ENCODE measurements around the gene TRIOBP.

Gene TRIOBP

DNA sequence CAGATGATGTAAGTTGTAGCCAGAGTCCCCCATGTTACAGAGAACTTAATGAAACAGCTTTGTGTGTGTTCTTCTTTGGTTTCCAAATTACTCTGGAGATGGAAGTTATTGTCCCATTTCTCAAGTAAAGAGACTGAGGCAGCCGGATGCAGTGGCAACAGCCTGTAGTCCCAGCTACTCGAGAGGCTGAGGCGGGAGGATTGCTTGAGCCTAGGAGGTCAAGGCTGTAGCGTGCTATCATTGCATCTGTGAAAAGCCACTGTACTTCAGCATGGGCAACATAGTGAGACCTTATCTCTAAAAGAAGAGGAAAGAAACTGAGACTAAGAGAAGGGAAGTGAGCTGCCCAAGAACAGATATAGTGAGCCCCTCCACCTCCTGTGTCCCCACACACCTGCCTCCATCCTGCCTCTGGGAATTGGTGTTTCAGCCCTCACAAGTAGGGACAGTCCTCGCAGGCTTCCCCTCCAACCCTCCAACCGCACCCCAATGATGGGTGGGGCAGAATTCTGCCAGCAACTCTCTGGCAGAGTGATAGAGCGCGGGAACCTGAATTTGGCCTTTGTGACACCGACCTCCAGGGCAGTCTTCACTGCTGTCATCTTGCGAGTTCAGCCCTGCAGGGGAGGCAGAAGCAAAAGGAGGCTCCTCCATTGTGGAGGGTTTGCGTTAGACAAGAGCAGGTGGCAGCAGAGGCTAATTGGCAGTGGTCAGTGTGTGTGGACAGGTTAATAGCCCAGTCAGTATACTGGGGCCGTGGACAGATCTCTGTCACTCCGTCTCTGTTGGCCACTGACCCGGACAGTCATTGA is 36.7 kb upstream of the TRIOBP start:
- Histone ChIP-seq H3K27ac (ENCODE audit: low read length) (no peak overlapping the region), H3K9ac (ENCODE audit: low read depth, low read length) (peak overlapping the region; percentile 83; the same call in 1 of the 2 replicates), H3K4me1 (ENCODE audit: insufficient read depth, low read length) (0 out of 2 replicates have a peak, but pooled peaks cover 4% of the 10 kb centered on the region), H3K4me3 (ENCODE audit: low read length) (peak overlapping the region; percentile 69), H3K36me3 (ENCODE audit: insufficient read depth, low read depth, low read length) (peaks cover 4% of the 10 kb centered on the region; the same call in 1 of the 2 replicates), H3K27me3 (ENCODE audit: insufficient read depth, low read length) (no peaks in the 10 kb centered on the region), H3K9me3 (ENCODE audit: insufficient read depth, low read depth, low read length) (no peaks in the 10 kb centered on the region)

- Histone ChIP-seq H3K4me3 (ENCODE audit: low read length) (no peak overlapping the region), H3K36me3 (ENCODE audit: insufficient read depth, low read depth, low read length) (peaks cover 9% of the 10 kb centered on the region; the same call in 1 of the 2 replicates), H3K9ac (ENCODE audit: low read depth, low read length) (no peak overlapping the region), H3K27ac (ENCODE audit: low read length) (no peak overlapping the region), H3K9me3 (ENCODE audit: insufficient read depth, low read depth, low read length) (no peaks in the 10 kb centered on the region), H3K4me1 (ENCODE audit: insufficient read depth, low read length) (0 out of 2 replicates have a peak, but pooled peaks cover 4% of the 10 kb centered on the region), H3K27me3 (ENCODE audit: insufficient read depth, low read length) (no peaks in the 10 kb centered on the region)
These were observed 36.2 kb upstream of the TRIOBP start for GRCh38 chr22:37660709-37661045.

DNA sequence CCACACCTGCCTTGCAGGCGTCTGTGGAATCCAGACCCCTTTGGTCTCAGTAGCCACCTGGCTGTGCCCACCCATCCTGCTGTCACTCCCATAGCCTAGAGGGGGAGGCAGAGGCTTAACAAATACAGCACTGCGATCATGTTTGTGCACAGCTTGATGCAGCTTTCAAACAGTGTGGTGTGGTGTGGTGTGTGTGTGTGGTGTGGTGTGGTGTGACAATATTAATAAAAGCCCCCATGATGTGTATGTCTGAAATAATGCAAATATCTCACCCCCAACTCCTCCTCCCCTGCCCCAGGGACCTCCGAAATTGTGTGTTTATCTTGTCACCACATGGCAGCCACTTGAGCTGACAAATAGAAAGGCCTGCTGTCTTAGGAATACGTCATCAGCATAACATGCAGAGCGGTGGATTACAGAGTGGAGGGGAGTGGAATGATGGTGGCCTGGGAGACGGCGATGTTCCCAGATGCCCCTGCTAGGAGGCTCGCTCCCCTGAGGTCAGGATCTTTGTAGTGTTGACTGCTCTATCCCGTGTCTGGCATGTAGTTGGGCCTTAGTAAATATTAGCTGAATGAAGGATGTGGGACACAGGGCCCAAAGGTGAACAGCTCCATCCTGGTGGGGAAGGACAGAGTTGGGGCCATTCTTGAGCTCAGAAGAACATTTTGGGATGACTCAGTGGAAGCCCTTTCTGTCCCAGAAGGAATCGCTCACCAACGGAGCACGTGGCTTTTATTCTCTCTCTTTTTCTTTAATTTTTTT is 35.5 kb upstream of the TRIOBP start:
- no peak overlapping the region for H3K9ac ChIP-seq (ENCODE audit: low read depth, low read length)
- H3K36me3 ChIP-seq (ENCODE audit: insufficient read depth, low read depth, low read length), result peaks cover 16% of the 10 kb centered on the region; the same call in 1 of the 2 replicates
- H3K9me3 ChIP-seq (ENCODE audit: insufficient read depth, low read depth, low read length), result no peaks in the 10 kb centered on the region
- H3K27me3 ChIP-seq (ENCODE audit: insufficient read depth, low read length), result no peaks in the 10 kb centered on the region
- H3K27ac ChIP-seq (ENCODE audit: low read length), result no peak overlapping the region
- no peak overlapping the region for H3K4me3 ChIP-seq (ENCODE audit: low read length)
- 0 out of 2 replicates have a peak, but pooled peaks cover 4% of the 10 kb centered on the region for H3K4me1 ChIP-seq (ENCODE audit: insufficient read depth, low read length)

GRCh38 chr22:37662039-37662438 is 34.8 kb upstream of the TRIOBP start:
- Histone ChIP-seq H3K36me3 (ENCODE audit: insufficient read depth, low read depth, low read length) (peaks cover 23% of the 10 kb centered on the region; the same call in 1 of the 2 replicates), H3K27me3 (ENCODE audit: insufficient read depth, low read length) (no peaks in the 10 kb centered on the region), H3K27ac (ENCODE audit: low read length) (no peak overlapping the region), H3K9ac (ENCODE audit: low read depth, low read length) (no peak overlapping the region), H3K4me3 (ENCODE audit: low read length) (no peak overlapping the region), H3K4me1 (ENCODE audit: insufficient read depth, low read length) (0 out of 2 replicates have a peak, but pooled peaks cover 4% of the 10 kb centered on the region), H3K9me3 (ENCODE audit: insufficient read depth, low read depth, low read length) (no peaks in the 10 kb centered on the region)

GRCh38 chr22:37663521-37664140 is 33.2 kb upstream of the TRIOBP start:
- H3K27ac ChIP-seq (ENCODE audit: low read length), result no peak overlapping the region
- no peaks in the 10 kb centered on the region for H3K27me3 ChIP-seq (ENCODE audit: insufficient read depth, low read length)
- H3K9me3 ChIP-seq (ENCODE audit: insufficient read depth, low read depth, low read length), result no peaks in the 10 kb centered on the region
- peaks cover 4% of the 10 kb centered on the region; the same call in 1 of the 2 replicates for H3K4me1 ChIP-seq (ENCODE audit: insufficient read depth, low read length)
- no peak overlapping the region for H3K9ac ChIP-seq (ENCODE audit: low read depth, low read length)
- no peak overlapping the region for H3K4me3 ChIP-seq (ENCODE audit: low read length)
- H3K36me3 ChIP-seq (ENCODE audit: insufficient read depth, low read depth, low read length), result peaks cover 26% of the 10 kb centered on the region; the same call in 1 of the 2 replicates

DNA sequence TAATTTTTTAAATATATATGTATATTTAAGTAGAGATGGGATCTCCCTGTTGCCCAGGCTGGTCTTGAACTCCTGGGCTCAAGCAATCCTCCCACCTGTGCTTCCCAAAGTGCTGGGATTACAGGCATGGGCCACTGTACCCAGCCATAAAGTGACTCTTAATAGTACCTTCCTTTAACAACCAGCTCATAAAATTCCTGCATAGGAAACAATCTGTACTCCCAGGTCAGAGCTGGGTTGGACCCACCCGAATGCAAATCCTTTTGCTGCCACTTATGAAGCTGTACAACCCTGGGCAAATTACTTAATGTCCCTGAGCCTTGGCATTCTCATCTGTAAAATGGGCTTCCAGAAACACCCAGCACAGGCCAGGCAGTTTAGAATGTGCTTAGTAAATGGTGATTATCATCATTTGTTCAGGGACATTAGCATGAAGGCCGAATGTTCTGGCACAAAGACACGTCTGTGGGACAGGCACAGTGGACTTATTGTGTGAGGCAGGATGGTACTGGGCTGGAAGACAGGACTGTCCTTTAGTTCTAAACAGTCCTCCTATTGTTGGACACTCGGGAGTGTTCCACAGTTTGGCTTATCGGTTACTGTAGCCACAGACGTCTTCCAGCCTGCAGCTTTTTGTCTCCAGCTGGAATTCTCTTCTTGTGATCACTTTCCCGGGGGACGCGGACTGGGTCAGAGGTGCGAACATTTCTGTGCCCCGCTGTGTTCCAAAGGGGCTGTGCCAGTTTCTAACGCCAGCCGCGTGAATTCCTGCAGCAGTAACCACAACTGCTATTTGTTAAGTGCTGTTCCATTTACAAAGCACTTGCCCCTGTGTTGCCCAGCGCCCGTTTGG is 32.4 kb upstream of the TRIOBP start:
- Histone ChIP-seq H3K36me3 (ENCODE audit: insufficient read depth, low read depth, low read length) (peaks cover 26% of the 10 kb centered on the region; the same call in 1 of the 2 replicates), H3K4me3 (ENCODE audit: low read length) (no peak overlapping the region), H3K27me3 (ENCODE audit: insufficient read depth, low read length) (no peaks in the 10 kb centered on the region), H3K27ac (ENCODE audit: low read length) (no peak overlapping the region), H3K9me3 (ENCODE audit: insufficient read depth, low read depth, low read length) (no peaks in the 10 kb centered on the region), H3K4me1 (ENCODE audit: insufficient read depth, low read length) (peaks cover 3% of the 10 kb centered on the region; the same call in 1 of the 2 replicates), H3K9ac (ENCODE audit: low read depth, low read length) (no peak overlapping the region)

DNA sequence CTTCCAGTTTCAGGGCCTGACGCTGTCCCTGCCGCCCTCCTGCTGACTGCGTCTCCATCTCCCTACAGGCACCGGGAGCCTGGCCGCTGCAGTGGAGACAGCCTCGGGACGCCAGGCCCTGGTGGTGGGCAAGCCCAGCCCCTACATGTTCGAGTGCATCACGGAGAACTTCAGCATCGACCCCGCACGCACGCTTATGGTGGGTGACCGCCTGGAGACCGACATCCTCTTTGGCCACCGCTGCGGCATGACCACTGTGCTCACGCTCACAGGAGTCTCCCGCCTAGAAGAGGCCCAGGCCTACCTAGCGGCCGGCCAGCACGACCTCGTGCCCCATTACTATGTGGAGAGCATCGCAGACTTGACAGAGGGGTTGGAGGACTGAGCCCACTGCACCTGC is 31.4 kb upstream of the TRIOBP start:
- Histone ChIP-seq H3K9me3 (ENCODE audit: insufficient read depth, low read depth, low read length) (no peaks in the 10 kb centered on the region), H3K4me1 (ENCODE audit: insufficient read depth, low read length) (no peaks in the 10 kb centered on the region; the same call in 1 of the 2 replicates), H3K27ac (ENCODE audit: low read length) (no peak overlapping the region), H3K9ac (ENCODE audit: low read depth, low read length) (no peak overlapping the region), H3K36me3 (ENCODE audit: insufficient read depth, low read depth, low read length) (peaks cover 26% of the 10 kb centered on the region; the same call in 1 of the 2 replicates), H3K27me3 (ENCODE audit: insufficient read depth, low read length) (no peaks in the 10 kb centered on the region), H3K4me3 (ENCODE audit: low read length) (no peak overlapping the region)

DNA sequence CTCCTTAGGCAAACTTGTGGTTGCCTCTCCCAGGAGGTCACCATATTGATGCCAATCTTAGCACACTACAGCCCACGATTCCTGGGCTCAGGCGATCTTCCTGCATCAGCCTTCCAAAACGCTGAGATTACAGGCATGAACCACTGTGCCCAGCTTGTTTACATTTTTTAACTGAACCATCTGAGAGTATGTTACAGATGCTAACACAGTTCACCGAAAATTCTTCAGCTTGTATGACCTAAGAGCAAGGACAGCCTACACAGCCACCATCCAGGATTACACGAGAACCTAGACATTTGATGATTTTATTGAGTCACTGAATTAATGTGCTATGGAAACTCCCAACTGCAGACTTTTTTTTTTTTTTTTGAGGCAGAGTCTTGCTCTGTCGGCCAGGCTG is 27.3 kb upstream of the TRIOBP start:
- Histone ChIP-seq H3K9ac (ENCODE audit: low read depth, low read length) (no peak overlapping the region), H3K27ac (ENCODE audit: low read length) (no peak overlapping the region), H3K4me1 (ENCODE audit: insufficient read depth, low read length) (no peaks in the 10 kb centered on the region; the same call in 1 of the 2 replicates), H3K36me3 (ENCODE audit: insufficient read depth, low read depth, low read length) (peaks cover 26% of the 10 kb centered on the region; the same call in 1 of the 2 replicates), H3K27me3 (ENCODE audit: insufficient read depth, low read length) (no peaks in the 10 kb centered on the region), H3K4me3 (ENCODE audit: low read length) (no peak overlapping the region), H3K9me3 (ENCODE audit: insufficient read depth, low read depth, low read length) (no peaks in the 10 kb centered on the region)

DNA sequence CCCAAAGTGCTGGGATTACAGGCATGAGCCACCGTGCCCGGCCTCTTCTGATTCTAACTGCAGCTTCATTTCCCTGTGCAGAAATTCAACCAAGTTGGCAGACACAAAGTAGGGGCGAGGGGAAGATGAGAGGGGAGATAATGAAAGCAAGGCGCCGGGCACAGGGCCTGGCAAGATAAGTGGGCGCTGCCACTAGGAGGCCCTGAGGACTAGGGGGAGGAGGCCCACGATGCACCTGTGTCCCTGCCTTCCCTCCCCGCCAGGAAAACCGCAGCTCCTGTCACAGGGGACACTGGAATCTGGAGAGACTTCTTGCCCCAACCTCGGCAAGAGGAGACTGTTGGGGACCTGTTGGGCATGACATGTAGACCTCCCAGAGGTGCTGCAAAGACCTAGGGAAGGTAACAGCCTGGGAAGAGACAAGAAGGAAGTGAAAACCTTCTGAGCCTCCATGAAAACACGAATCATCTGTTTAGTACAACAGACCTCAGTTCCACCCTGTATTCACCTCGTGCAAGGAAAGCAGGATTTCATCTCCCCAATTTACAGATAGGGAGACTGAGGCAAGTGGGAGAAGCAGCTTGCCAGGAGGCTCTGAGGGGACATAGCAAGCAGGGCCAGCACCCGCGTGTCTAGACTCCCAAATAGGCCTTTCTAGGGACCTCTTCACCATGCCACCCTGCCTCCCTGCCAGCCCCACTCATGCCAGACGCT is 24.5 kb upstream of the TRIOBP start:
- H3K9ac ChIP-seq (ENCODE audit: low read depth, low read length), result no peak overlapping the region
- H3K27ac ChIP-seq (ENCODE audit: low read length), result no peak overlapping the region
- H3K27me3 ChIP-seq (ENCODE audit: insufficient read depth, low read length), result peaks cover 18% of the 10 kb centered on the region; the same call in 1 of the 2 replicates
- H3K4me3 ChIP-seq (ENCODE audit: low read length), result no peak overlapping the region
- peaks cover 4% of the 10 kb centered on the region; the same call in 1 of the 2 replicates for H3K4me1 ChIP-seq (ENCODE audit: insufficient read depth, low read length)
- H3K36me3 ChIP-seq (ENCODE audit: insufficient read depth, low read depth, low read length), result no peaks in the 10 kb centered on the region
- no peaks in the 10 kb centered on the region for H3K9me3 ChIP-seq (ENCODE audit: insufficient read depth, low read depth, low read length)

- Histone ChIP-seq H3K4me1 (ENCODE audit: insufficient read depth, low read length) (peaks cover 4% of the 10 kb centered on the region; the same call in 1 of the 2 replicates), H3K9me3 (ENCODE audit: insufficient read depth, low read depth, low read length) (no peaks in the 10 kb centered on the region), H3K27ac (ENCODE audit: low read length) (no peak overlapping the region), H3K36me3 (ENCODE audit: insufficient read depth, low read depth, low read length) (no peaks in the 10 kb centered on the region), H3K4me3 (ENCODE audit: low read length) (no peak overlapping the region), H3K9ac (ENCODE audit: low read depth, low read length) (no peak overlapping the region), H3K27me3 (ENCODE audit: insufficient read depth, low read length) (peaks cover 18% of the 10 kb centered on the region; the same call in 1 of the 2 replicates)
These were observed 23.9 kb upstream of the TRIOBP start for GRCh38 chr22:37672920-37673455.
